GM12872 (cell line): ENCODE measurements around the gene JUP.

Source experiments
- CTCF ChIP-seq: IDR thresholded peaks from 3 replicates; pipeline ENCODE4 v1.5.1; 2011; ENCODE audit warnings: low read depth, mild to moderate bottlenecking, low read length, moderate library complexity; ENCODE audit not compliant: insufficient read depth

The JUP gene

GRCh38 chr17:41792845-41793783 is 6.6 kb upstream of the JUP start:
- TF ChIP-seq CTCF: no peak

GRCh38 chr17:41787021-41787418 is 509 bp upstream of the JUP start:
- no peak for TF ChIP-seq CTCF

GRCh38 chr17:41785859-41786226 is 668 bp downstream of the JUP start:
- no peak for TF ChIP-seq CTCF

- no peak for TF ChIP-seq CTCF
Observed at GRCh38 chr17:41785091-41785858, 1.2 kb downstream of the JUP start.

- no peak for TF ChIP-seq CTCF
Observed at GRCh38 chr17:41784207-41784744, 2.2 kb downstream of the JUP start.

- no peak for TF ChIP-seq CTCF
Observed at GRCh38 chr17:41782142-41782541, 4.4 kb downstream of the JUP start.

- no peak for TF ChIP-seq CTCF
Observed at GRCh38 chr17:41781404-41782110, 5.0 kb downstream of the JUP start.
